Heart left ventricle (tissue), 13 donors: Measurements from ENCODE around the gene SLX9.

Experiments used
- CTCF ChIP-seq, 12 donors: fragments of 200-600 bp; sonication (generic) in 4 of 12; IDR thresholded peaks; one replicate each; pipeline versions ENCODE4 v1.5.0 to v1.8.0; 2018 to 2022; ENCODE audit warnings: antibody characterized with exemption in 12 of 12, mild to moderate bottlenecking in 5 of 12
- POLR2A ChIP-seq, 2 donors: fragments of 450-650 bp; IDR thresholded peaks; one replicate each; pipeline ENCODE4 v1.6.1; 2017; ENCODE audit warnings: antibody characterized with exemption in 2 of 2, mild to moderate bottlenecking in 2 of 2, moderate library complexity in 2 of 2
- donor health status: ischemic (EF 13 %, LVEDD 7.1; RV severe dilation, severe dysfunction).
- donor health status: DM: no; HTN: yes; CAD: no.
- donor health status: DM: no; HTN: no; CAD: no.
- donor health status: ischemic (EF 25% LVEDD 6.9; RV normal size, moderate dysfunction).
- donor health status: ischemic (EF 25% LVEDD 5.7; RV mildly dilated, moderate dysfunction).
- donor health status: ischemic (EF 35%, LVEDD 5.7; RV mildly dilated, moderate dysfunction).
- donor health status: nonischemic (EF 11% LVEDD 7.7; RV severe dilation, severe dysfunction).
- donor health status: DM: yes; HTN: yes; CAD: no.
- donor health status: PGD.
- donor health status: ischemic (EF 29% LVEDD 5.4; RV normal size, mild dysfunction).
- donor health status: nonischemic (EF 23%, LVEDD 6.1; RV moderate dilation, normal function).

GRCh38 chr21:45021428-45022347, 81.9 kb downstream of the SLX9 start:
- TF ChIP-seq CTCF (IDR thresholded peaks at IDR 0.05) (no peak), POLR2A (IDR thresholded peaks at IDR 0.05) (no peak)
